Ramos (cell line): ENCODE data around the gene IAH1.
"Not testable (repeated sequence)": the region's sequence is repeated elsewhere in the genome, so short reads cannot be mapped to it uniquely, and the experiment has no call there.

Experiments
- in situ Hi-C: fragments of 300-500 bp; cut with MboI; formaldehyde crosslinking; loops from one replicate; pipeline ENCODE4 v1.14.3; 2022; ENCODE audit warnings: low sequenced_read_pairs; ENCODE audit not compliant: unreplicated experiment

IAH1 gene

GRCh38 chr2:9472511-9472910, 1.8 kb upstream of the IAH1 start:
- in situ Hi-C loops = no loop called here

GRCh38 chr2:9473308-9473984, 905 bp upstream of the IAH1 start:
- in situ Hi-C loops = no loop called here

- in situ Hi-C loops = no loop called here
These were observed 378 bp upstream of the IAH1 start for GRCh38 chr2:9473985-9474360.

- in situ Hi-C loops = no loop called here
These were observed 3.6 kb downstream of the IAH1 start for GRCh38 chr2:9477914-9478313.

- in situ Hi-C loops = no loop called here
These were observed 4.2 kb downstream of the IAH1 start for GRCh38 chr2:9478526-9478925.

GRCh38 chr2:9480157-9480556, 5.8 kb downstream of the IAH1 start:
- in situ Hi-C loops = no loop called here

- in situ Hi-C loops = no loop called here
These were observed 8.8 kb downstream of the IAH1 start for GRCh38 chr2:9483107-9483506.

- in situ Hi-C loops = no loop called here
These were observed 10.2 kb downstream of the IAH1 start for GRCh38 chr2:9484533-9484932.

GRCh38 chr2:9488583-9489547, 14.5 kb downstream of the IAH1 start:
- in situ Hi-C loops = no loop called here

GRCh38 chr2:9490789-9491188, 16.4 kb downstream of the IAH1 start:
- in situ Hi-C loops = no loop called here

GRCh38 chr2:9492927-9493326, 18.6 kb downstream of the IAH1 start:
- in situ Hi-C loops = no loop called here

- in situ Hi-C loops = no loop called here
These were observed 19.1 kb downstream of the IAH1 start for GRCh38 chr2:9493478-9493877.

GRCh38 chr2:9494081-9494480, 19.7 kb downstream of the IAH1 start:
- in situ Hi-C loops = no loop called here

GRCh38 chr2:9497017-9497416, 22.7 kb downstream of the IAH1 start:
- in situ Hi-C loops = no loop called here

- in situ Hi-C loops = no loop called here
These were observed 23.9 kb downstream of the IAH1 start for GRCh38 chr2:9498210-9498609.

- in situ Hi-C loops = no loop called here
These were observed 34.6 kb downstream of the IAH1 start for GRCh38 chr2:9508931-9509330.

GRCh38 chr2:9513946-9514345, 39.6 kb downstream of the IAH1 start:
- in situ Hi-C loops = not testable (repeated sequence)

- in situ Hi-C loops = no loop called here
These were observed 42.9 kb downstream of the IAH1 start for GRCh38 chr2:9517118-9517782.

GRCh38 chr2:9518163-9518562, 43.8 kb downstream of the IAH1 start:
- in situ Hi-C loops = no loop called here

- in situ Hi-C loops = no loop called here
These were observed 44.4 kb downstream of the IAH1 start for GRCh38 chr2:9518780-9519179.

- in situ Hi-C loops = no loop called here
These were observed 44.9 kb downstream of the IAH1 start for GRCh38 chr2:9519250-9519649.
